ENCODE data around the gene TMEM91. TPM values are rescaled to one million over a fixed set of nuclear protein-coding genes. Genes with fewer than 3 reads are reported as not detected.

TMEM91 gene
- polyA plus RNA-seq, 12 donors: 3.5 to 14.2 (median 5.2) TPM; not detected in 2

DNA sequence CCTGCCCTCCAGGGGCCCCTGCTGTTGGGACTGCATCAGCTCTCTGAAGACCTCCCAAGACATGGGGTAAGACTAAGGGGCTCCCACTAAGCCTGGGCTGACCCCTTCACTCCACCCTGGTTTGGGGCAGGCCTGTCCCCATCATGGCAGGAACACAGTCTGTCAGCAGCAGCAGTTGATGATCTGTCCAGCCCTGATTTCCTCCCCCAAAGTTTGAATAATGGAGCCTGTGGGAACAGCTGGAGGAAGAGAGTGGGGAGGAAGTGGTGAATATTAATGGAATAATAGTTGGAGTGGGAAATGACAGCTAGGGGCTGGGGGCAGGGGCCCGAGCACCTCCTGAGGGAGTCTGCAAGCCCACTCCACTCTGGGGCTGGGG lies 52.1 kb downstream of the TMEM91 start:
- DNase-seq: no peak

DNA sequence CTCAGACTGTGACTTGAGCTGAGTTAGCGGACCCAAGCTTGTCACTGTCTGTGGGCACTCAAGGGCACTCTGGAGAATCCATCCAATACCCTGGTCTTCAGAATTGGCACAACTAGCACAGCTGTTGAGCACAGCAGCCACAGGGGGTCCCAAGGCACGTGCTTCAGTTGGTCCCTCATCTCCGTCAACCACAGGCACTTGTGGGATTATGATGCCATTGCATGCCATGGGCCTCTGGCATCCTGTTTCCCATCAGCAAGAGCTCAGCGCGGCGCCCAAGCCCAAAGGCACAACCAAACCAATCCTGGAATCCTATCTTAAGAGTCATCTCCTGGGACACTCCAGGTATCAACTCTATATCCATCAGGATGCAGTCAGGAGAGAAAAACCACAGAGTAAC lies 54.6 kb downstream of the TMEM91 start:
- no peak for DNase-seq

DNA sequence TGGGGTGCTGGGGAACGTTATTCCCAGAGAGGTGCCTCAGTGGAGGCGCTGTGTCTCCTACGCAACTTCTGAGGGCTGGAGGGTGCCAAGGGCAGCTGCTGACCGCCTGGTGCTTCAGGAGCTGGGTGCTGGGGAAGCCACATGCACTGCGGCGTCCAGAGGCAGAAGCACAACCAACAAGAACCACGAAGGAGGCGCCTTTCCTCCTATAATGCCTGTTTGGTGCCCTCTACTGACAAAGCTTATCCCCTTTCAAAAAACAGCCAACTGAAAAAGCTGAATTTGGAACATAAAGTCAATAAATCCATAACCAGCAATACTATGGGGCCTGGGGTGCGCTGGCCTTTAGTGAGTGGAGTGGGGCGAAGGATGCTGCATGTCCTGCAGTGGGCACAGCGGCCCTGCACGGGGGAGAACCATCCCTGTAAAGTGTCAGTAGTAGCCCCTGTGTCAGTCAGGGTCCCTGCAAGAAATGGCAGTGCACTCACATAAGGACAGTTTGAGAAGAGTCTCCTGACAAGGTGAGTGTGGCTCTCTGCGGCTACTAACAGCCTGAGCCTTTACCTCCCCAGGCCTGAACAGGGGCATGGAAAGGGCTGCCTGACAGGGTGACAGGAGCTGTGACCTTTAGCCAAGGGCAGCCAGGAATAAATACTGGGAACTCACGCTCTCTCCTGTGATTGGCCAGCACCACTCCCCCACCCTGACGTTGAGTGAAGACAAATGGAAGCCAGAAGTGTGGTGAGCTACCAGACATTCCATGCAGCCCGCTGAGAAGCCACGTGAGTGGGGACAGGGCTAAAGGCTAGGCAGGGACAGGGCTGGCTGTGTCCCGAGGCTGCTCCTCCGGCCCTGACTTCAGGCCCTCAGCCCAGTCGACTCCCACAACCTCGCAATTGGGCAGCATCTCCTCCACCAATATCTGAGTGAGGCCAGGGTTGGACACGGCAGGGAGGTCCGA lies 55.4 kb downstream of the TMEM91 start:
- no peak for DNase-seq

- no peak for DNase-seq
Observed at GRCh38 chr19:41433171-41433570, 56.8 kb downstream of the TMEM91 start.

Other genes starting within 250 kb of the TMEM91 start
- gene CYP2S1, start 183.3 kb upstream of the TMEM91 start, polyA plus RNA-seq (ENCODE audit: insufficient read length in 12 of 12): 1 to 10 TPM in 3 of 12 donors, under 1 TPM in 7, not detected in 2; 0.20 to 6.2 (median 0.44) TPM
- 100 to 1,000 TPM in 1 of 12 donors, 10 to 100 TPM in 11; 14.8 to 207 (median 28.6) TPM for gene AXL, start 157.3 kb upstream of the TMEM91 start, polyA plus RNA-seq (ENCODE audit: insufficient read length in 12 of 12)
- 1,000 to 10,000 TPM in 1 of 12 donors, 100 to 1,000 TPM in 11; 136 to 1,638 (median 158) TPM for gene HNRNPUL1, start 112.2 kb upstream of the TMEM91 start, polyA plus RNA-seq (ENCODE audit: insufficient read length in 12 of 12)
- 10 to 100 TPM in 11 of 12 donors, not detected in 1; 29.3 to 58.0 (median 34.4) TPM for gene CCDC97, start 66.4 kb upstream of the TMEM91 start, polyA plus RNA-seq (ENCODE audit: insufficient read length in 12 of 12)
- gene TGFB1, start 22.6 kb upstream of the TMEM91 start, polyA plus RNA-seq (ENCODE audit: insufficient read length in 12 of 12): 10 to 100 TPM in 11 of 12 donors, not detected in 1; 13.6 to 35.4 (median 18.1) TPM
- 1 to 10 TPM in 10 of 12 donors, not detected in 2; 1.5 to 3.2 (median 2.3) TPM for gene B9D2, start 12.4 kb upstream of the TMEM91 start, polyA plus RNA-seq (ENCODE audit: insufficient read length in 12 of 12)
- gene EXOSC5, start 20.8 kb downstream of the TMEM91 start, polyA plus RNA-seq (ENCODE audit: insufficient read length in 12 of 12): 10 to 100 TPM in 11 of 12 donors, not detected in 1; 11.0 to 35.4 (median 14.1) TPM
- gene BCKDHA, start 21.3 kb downstream of the TMEM91 start, polyA plus RNA-seq (ENCODE audit: insufficient read length in 12 of 12): 10 to 100 TPM in 11 of 12 donors, not detected in 1; 19.2 to 69.1 (median 25.6) TPM
- 1 to 10 TPM in 10 of 12 donors, under 1 TPM in 1, not detected in 1; 0.75 to 7.7 (median 2.1) TPM for gene B3GNT8, start 50.8 kb downstream of the TMEM91 start, polyA plus RNA-seq (ENCODE audit: insufficient read length in 12 of 12)
- gene DMAC2, start 63.4 kb downstream of the TMEM91 start, polyA plus RNA-seq (ENCODE audit: insufficient read length in 12 of 12): 10 to 100 TPM in 11 of 12 donors, not detected in 1; 34.6 to 76.0 (median 38.3) TPM
- gene ERICH4, start 66.6 kb downstream of the TMEM91 start, polyA plus RNA-seq (ENCODE audit: insufficient read length in 12 of 12): under 1 TPM in 6 of 12 donors, not detected in 6; 0.19 to 0.46 (median 0.33) TPM
- 1 to 10 TPM in 8 of 12 donors, under 1 TPM in 2, not detected in 2; 0.85 to 2.2 (median 1.6) TPM for gene CEACAM21, start 199.6 kb downstream of the TMEM91 start, polyA plus RNA-seq (ENCODE audit: insufficient read length in 12 of 12)

Measured in muscle of arm (tissue), 12 donors.